ENCODE measurements around the gene AGPAT3. TPM values are rescaled to one million over a fixed set of nuclear protein-coding genes. Genes with fewer than 3 reads are reported as not detected.

Gene AGPAT3, protein sequence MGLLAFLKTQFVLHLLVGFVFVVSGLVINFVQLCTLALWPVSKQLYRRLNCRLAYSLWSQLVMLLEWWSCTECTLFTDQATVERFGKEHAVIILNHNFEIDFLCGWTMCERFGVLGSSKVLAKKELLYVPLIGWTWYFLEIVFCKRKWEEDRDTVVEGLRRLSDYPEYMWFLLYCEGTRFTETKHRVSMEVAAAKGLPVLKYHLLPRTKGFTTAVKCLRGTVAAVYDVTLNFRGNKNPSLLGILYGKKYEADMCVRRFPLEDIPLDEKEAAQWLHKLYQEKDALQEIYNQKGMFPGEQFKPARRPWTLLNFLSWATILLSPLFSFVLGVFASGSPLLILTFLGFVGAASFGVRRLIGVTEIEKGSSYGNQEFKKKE
- total RNA-seq, result 43.6 and 44.9 TPM in 2 replicates

DNA sequence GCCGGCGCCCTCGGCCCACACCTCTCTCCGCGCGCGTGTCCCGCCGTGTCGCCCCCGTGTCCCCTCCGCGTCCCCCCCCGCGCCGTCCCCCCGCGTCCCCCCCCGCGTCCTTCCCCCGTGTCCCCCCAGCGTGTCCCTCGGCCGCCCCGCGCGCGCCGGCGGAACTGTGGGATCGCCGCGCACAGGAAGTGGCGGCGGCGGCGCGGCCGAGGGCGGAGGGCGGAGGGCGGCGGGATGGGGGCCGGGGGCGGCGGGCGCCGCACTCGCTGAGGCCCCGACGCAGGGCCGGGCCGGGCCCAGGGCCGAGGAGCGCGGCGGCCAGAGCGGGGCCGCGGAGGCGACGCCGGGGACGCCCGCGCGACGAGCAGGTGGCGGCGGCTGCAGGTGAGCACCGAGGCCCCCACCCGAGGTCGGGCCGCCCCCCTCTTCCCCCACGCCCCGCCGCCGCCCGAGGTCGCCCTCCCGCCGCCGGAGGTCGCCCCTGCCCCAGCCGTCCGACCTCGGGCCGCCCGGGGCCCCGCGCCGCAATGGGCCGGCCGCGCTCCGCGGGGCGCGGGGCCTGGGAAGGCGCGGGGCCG lies at the start of gene AGPAT3:
AGPAT3 (plus strand) TSS at position 262 of the 578 bp plus-strand sequence. CDS start 94,459 bp downstream, outside the sequence.

DNA sequence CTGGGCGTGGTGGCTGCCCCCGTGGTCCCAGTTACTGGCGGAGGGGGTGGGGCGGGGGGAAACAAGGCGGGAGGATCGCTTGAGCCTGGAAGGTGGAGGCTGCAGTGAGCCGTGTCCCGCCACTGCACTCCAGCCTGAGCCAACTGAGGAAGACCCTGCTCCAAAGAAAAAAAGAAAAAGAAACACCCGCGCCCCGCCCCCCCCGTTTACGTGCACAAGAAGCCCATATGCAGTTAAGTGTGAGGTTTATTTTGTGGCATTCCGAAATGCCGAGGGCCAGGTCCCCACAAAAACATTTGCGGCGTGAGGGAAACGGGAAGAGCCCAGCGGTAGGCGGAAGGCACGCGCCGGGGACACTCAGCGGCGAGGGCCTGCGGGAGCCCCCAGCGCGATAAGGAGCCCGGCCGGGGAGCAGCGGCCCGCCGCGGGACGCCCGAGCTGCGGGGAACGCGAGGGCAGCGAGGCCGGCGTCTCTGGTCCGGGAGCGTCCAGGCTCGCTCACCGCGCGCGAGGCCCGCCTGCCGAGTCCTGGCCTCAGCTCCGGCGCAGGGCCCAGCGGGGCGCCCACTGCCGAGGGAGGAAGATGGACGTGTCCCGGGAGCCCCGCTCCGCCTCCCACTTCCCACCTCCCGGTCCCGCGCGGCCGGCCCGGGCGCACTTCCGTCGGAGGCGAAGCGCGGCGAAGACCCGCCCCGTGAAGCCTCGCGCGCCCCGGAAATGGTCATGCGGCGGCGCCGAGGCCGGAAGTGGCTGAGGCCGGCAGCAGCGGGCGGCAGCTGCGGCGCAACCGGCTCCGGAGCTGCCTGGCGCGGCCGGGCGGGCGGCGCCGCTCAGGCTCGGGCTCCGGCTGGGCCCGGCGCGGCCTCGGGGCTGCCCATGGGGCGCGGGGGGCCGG lies 146.8 kb downstream of the AGPAT3 start, which contains the start of gene TRAPPC10:
TRAPPC10 (plus strand) TSS at position 731 of the 895 bp plus-strand sequence. CDS start 185 bp downstream, outside the sequence.

Small RNA genes within 50 kb of the gene (small RNA-seq; reads per million reads assigned to genes)
- gene RNU6-1150P, result not detected
- gene RNU6-859P, result not detected

Other genes with a start within 250 kb of the AGPAT3 start
- 0.97 and 2.3 TPM in 2 replicates for gene HSF2BP, start 205.7 kb upstream of the AGPAT3 start, total RNA-seq
- 22.6 and 28.2 TPM in 2 replicates for gene RRP1B, start 205.7 kb upstream of the AGPAT3 start, total RNA-seq
- 83.7 and 93.3 TPM in 2 replicates for gene PDXK, start 146.1 kb upstream of the AGPAT3 start, total RNA-seq
- gene CSTB, start 88.9 kb upstream of the AGPAT3 start, total RNA-seq, result 11.4 and 13.8 TPM in 2 replicates
- gene RRP1, start 75.6 kb upstream of the AGPAT3 start, total RNA-seq, result 18.5 and 21.4 TPM in 2 replicates
- 31.9 and 35.7 TPM in 2 replicates for gene TRAPPC10, start 147.1 kb downstream of the AGPAT3 start, total RNA-seq
- gene PWP2, start 242.2 kb downstream of the AGPAT3 start, total RNA-seq, result 5.0 and 6.4 TPM in 2 replicates

All from hair follicle dermal papilla cell (primary cell).